Endothelial cell of umbilical vein (primary cell): Measurements from ENCODE around the gene TBC1D5. TPM values are rescaled to one million over a fixed set of nuclear protein-coding genes. Genes with fewer than 3 reads are reported as not detected.

ENCODE experiments used
- BruUV-seq: library from RNA; stranded (reverse); fragments of 400-500 nt; replicated peaks from 2 replicates; lab custom pipeline; 2021; lab: Mats Ljungman, UMichigan
- CTCF ChIA-PET: fragments of 300-600, 350-600 bp; sonication (Branson Sonifier 250); formaldehyde crosslinking; loops from one replicate; lab custom pipeline; 2021; ENCODE audit warnings: antibody characterized with exemption, inconsistent platforms; lab: Charles Lee
- POLR2A ChIA-PET: fragments of 300-600, 350-600 bp; sonication (Branson Sonifier 250); formaldehyde crosslinking; loops from one replicate; lab custom pipeline; 2021; ENCODE audit warnings: antibody characterized with exemption, inconsistent platforms; lab: Charles Lee
- DNase-seq: peaks from one replicate; pipeline ENCODE4 v3.0.0-alpha.2; 2011; ENCODE audit warnings: low read depth, low spot score
- FAIRE-seq: peaks from 2 replicates; lab custom pipeline; 2011; peaks lifted over from hg19 to GRCh38; lab: Jason Lieb, UNC
- H2AFZ ChIP-seq: 2 replicates; pipeline ENCODE4 v1.6.0; 2012; ENCODE audit warnings: low read depth, low read length, control low read depth, inconsistent platforms
- H3K27ac ChIP-seq: 2 replicates; pipeline ENCODE4 v1.5.1; 2011; ENCODE audit warnings: low read depth, mild to moderate bottlenecking, control low read depth, low read length, moderate library complexity; ENCODE audit not compliant: insufficient read depth
- H3K27me3 ChIP-seq, 2 experiments: 2 replicates each; pipeline versions ENCODE4 v1.6.0 to v1.6.1; 2011; ENCODE audit warnings: low read length in 2 of 2, mixed read lengths in 1 of 2; ENCODE audit not compliant: control insufficient read depth in 2 of 2, insufficient read depth in 2 of 2
- H3K36me3 ChIP-seq, 2 experiments: 2 replicates in 1 of 2; 3 replicates in 1 of 2; pipeline ENCODE4 v1.5.1; 2011; ENCODE audit warnings: low read length in 2 of 2, mild to moderate bottlenecking in 1 of 2, moderate library complexity in 1 of 2; ENCODE audit not compliant: control insufficient read depth in 2 of 2, insufficient read depth in 2 of 2; ENCODE audit errors: extremely low read depth in 1 of 2
- H3K4me1 ChIP-seq: 3 replicates; pipeline ENCODE4 v1.5.1; 2011; ENCODE audit warnings: mild to moderate bottlenecking, low read length; ENCODE audit not compliant: control insufficient read depth, insufficient read depth; ENCODE audit errors: extremely low read depth
- H3K4me2 ChIP-seq: 2 replicates; pipeline ENCODE4 v1.6.1; 2011; ENCODE audit warnings: low read length, control low read depth, mixed read lengths; ENCODE audit not compliant: insufficient read depth
- H3K4me3 ChIP-seq, 3 experiments: fragments of 200-600 bp in 1 of 3; sonication (generic), shearing (Covaris generic) in 1 of 3; replicated peaks in 1 of 3; 2 replicates each; pipeline ENCODE4 v1.5.1; 2011 to 2016; ENCODE audit warnings: control low read depth in 3 of 3, low read length in 3 of 3, mild to moderate bottlenecking in 2 of 3, inconsistent platforms in 1 of 3, low read depth in 1 of 3, moderate library complexity in 1 of 3; ENCODE audit not compliant: insufficient read depth in 1 of 3
- H3K79me2 ChIP-seq: 2 replicates; pipeline ENCODE4 v1.6.0; 2012; ENCODE audit warnings: low read length, inconsistent platforms; ENCODE audit not compliant: control insufficient read depth, insufficient read depth
- H3K9ac ChIP-seq: replicated peaks from 2 replicates; pipeline ENCODE3; 2011; ENCODE audit warnings: low read length, control low read depth; ENCODE audit not compliant: insufficient read depth; ENCODE audit errors: extremely low read depth
- H3K9me1 ChIP-seq: replicated peaks from 3 replicates; pipeline ENCODE4 v1.6.0; 2011; ENCODE audit warnings: mild to moderate bottlenecking, low read length; ENCODE audit not compliant: control insufficient read depth, insufficient read depth; ENCODE audit errors: extremely low read depth
- H3K9me3 ChIP-seq: replicated peaks from 2 replicates; pipeline ENCODE4 v1.5.1; 2012; ENCODE audit warnings: low read length, inconsistent platforms; ENCODE audit not compliant: control insufficient read depth, insufficient read depth
- H4K20me1 ChIP-seq: replicated peaks from 2 replicates; pipeline ENCODE3; 2011; ENCODE audit warnings: mild to moderate bottlenecking, low read length; ENCODE audit not compliant: control insufficient read depth, insufficient read depth; ENCODE audit errors: extremely low read depth
- CTCF ChIP-seq, 2 donors: IDR thresholded peaks; 1 replicate in 1 of 2; 2 replicates in 1 of 2; pipeline ENCODE4 v1.5.1; 2011; ENCODE audit warnings: low read length in 2 of 2, mild to moderate bottlenecking in 2 of 2, moderate library complexity in 2 of 2, control low read depth in 1 of 2, inconsistent platforms in 1 of 2, low read depth in 1 of 2; ENCODE audit not compliant: insufficient read depth in 1 of 2; ENCODE audit errors: extremely low read depth in 1 of 2
- EZH2 ChIP-seq: IDR thresholded peaks from 2 replicates; pipeline ENCODE4 v1.6.1; 2012; ENCODE audit warnings: borderline replicate concordance, low read depth, mild to moderate bottlenecking, moderate library complexity, low read length, inconsistent platforms; ENCODE audit not compliant: severe bottlenecking
- FOS ChIP-seq: IDR thresholded peaks from 2 replicates; pipeline ENCODE4 v1.6.1; 2011; ENCODE audit warnings: mild to moderate bottlenecking, low read length, moderate library complexity, borderline replicate concordance; ENCODE audit not compliant: insufficient read depth
- GATA2 ChIP-seq: IDR thresholded peaks from 2 replicates; pipeline ENCODE4 v1.7.0; 2011; ENCODE audit warnings: low read depth, mild to moderate bottlenecking, moderate library complexity, mixed read lengths, low read length; ENCODE audit not compliant: insufficient read length, insufficient read depth
- JUN ChIP-seq: IDR thresholded peaks from 2 replicates; pipeline ENCODE4 v1.6.1; 2011; ENCODE audit warnings: borderline replicate concordance, low read depth; ENCODE audit not compliant: insufficient read length, insufficient read depth
- MAX ChIP-seq: IDR thresholded peaks from 2 replicates; pipeline ENCODE4 v1.6.1; 2011; ENCODE audit not compliant: insufficient read depth, insufficient read length
- MYC ChIP-seq: IDR thresholded peaks from one replicate; pipeline ENCODE4 v1.6.1; 2011; ENCODE audit warnings: mild to moderate bottlenecking, low read depth, low read length
- POLR2A ChIP-seq: IDR thresholded peaks from 2 replicates; pipeline ENCODE4 v1.6.1; 2012; ENCODE audit warnings: low read depth, mild to moderate bottlenecking, control low read depth, low read length
- POLR2AphosphoS5 ChIP-seq: IDR thresholded peaks from 2 replicates; pipeline ENCODE4 v1.6.1; 2012; ENCODE audit warnings: low read depth, mild to moderate bottlenecking, control low read depth, low read length, moderate library complexity; ENCODE audit not compliant: insufficient read depth
- dilution Hi-C: fragments of 300-500 bp; cut with MboI; formaldehyde crosslinking; loops from one replicate; pipeline ENCODE4 v1.15.0; 2019; ENCODE audit warnings: low sequenced_read_pairs; ENCODE audit not compliant: extremely low pct_ligation_motif_present
- intact Hi-C: fragments of 100-400 bp; cut with micrococcal nuclease; formaldehyde crosslinking; loops from one replicate; pipeline ENCODE4 v1.10.0; 2022
- polyA plus RNA-seq, 4 experiments: library from polyadenylated mRNA; depleted of rRNA in 3 of 4; stranded (reverse) in 3 of 4; unstranded in 1 of 4; fragments of >200 nt; gene quantifications; 2 replicates each; pipeline versions ENCODE4 v1.2.1 to v1.2.3, GENCODE V29; 2011 to 2012; ENCODE audit warnings: missing spikeins in 1 of 4
- total RNA-seq: library from RNA; stranded (reverse); gene quantifications from 2 replicates; pipeline ENCODE4 v1.2.3, GENCODE V29; 2021

The TBC1D5 gene
- total and polyA plus RNA-seq, 2 donors (not counting 3 experiments of a cell fraction or from before 2014, with no cell fraction given) = 17.5 to 44.7 TPM

GRCh38 chr3:17119201-17120072 lies 623.0 kb downstream of the TBC1D5 start:
- dilution Hi-C loops (no loop called here), intact Hi-C loops (no loop called here)
- no peak overlapping the region for H2AFZ ChIP-seq
- H3K4me3 ChIP-seq = no peak overlapping the region
- POLR2A ChIA-PET = no interaction called here
- no peaks in the 10 kb centered on the region for H3K27me3 ChIP-seq
- CTCF ChIA-PET = no interaction called here
- no peak for TF ChIP-seq CTCF (IDR thresholded peaks at IDR 0.05; ENCODE audit: extremely low read depth in 1 of 2, insufficient read depth in 1 of 2, low read depth in 1 of 2, low read length in 2 of 2)
- TF ChIP-seq EZH2 = no peak
- TF ChIP-seq MAX = no peak
- TF ChIP-seq JUN = no peak
- no peak for TF ChIP-seq POLR2AphosphoS5
- TF ChIP-seq POLR2A = no peak
- TF ChIP-seq FOS = no peak
- no peak for TF ChIP-seq GATA2
- no peak for TF ChIP-seq MYC
- no peak for DNase-seq
- BruUV-seq = no TSS peak
- H3K9me3 ChIP-seq = no peaks in the 10 kb centered on the region
- no peaks in the 10 kb centered on the region for H3K9me1 ChIP-seq
- H3K79me2 ChIP-seq = no peaks in the 10 kb centered on the region
- no peaks in the 10 kb centered on the region for H3K4me1 ChIP-seq
- H3K27ac ChIP-seq = no peak overlapping the region
- FAIRE-seq = no peak
- no peaks in the 10 kb centered on the region for H4K20me1 ChIP-seq
- H3K9ac ChIP-seq = no peak overlapping the region
- H3K4me2 ChIP-seq = no peak overlapping the region
- H3K36me3 ChIP-seq = no peaks in the 10 kb centered on the region
